K562 (cell line): ENCODE data around the gene PHF24. TPM values are rescaled to one million over a fixed set of nuclear protein-coding genes. Genes with fewer than 3 reads are reported as not detected.

Source experiments
- ATAC-seq: fragments of 200-7000 bp; cut with Tn5 transposase; 3 replicates; pipeline ENCODE4 v1.9.1; 2020; ENCODE audit warnings: moderate library complexity
- BruUV-seq: library from RNA; stranded (reverse); fragments of 400-500 nt; replicated peaks from 2 replicates; lab custom pipeline; 2021; lab: Mats Ljungman, UMichigan
- CTCF ChIA-PET: fragments of 300-600 bp; formaldehyde crosslinking; extraction: SDS; loops from one replicate; lab custom pipeline; 2021; ENCODE audit warnings: low intra/inter-chr PET ratio; lab: Yijun Ruan, JAX
- POLR2A ChIA-PET: fragments of 300-600, 350-650 bp; sonication (Branson Sonifier 250); formaldehyde crosslinking; extraction: SDS; loops from one replicate; lab custom pipeline; 2021; ENCODE audit warnings: antibody characterized with exemption, inconsistent platforms; lab: Yijun Ruan, JAX
- DNase-seq, 4 experiments: peaks; one replicate each; pipeline versions ENCODE4 v3.0.0 to v3.0.0-alpha.2; 2011 to 2018; ENCODE audit warnings: low spot score in 3 of 4, mixed read lengths in 3 of 4; ENCODE audit errors: extremely low read depth in 1 of 4
- FAIRE-seq: peaks from 2 replicates; lab custom pipeline; 2011; peaks lifted over from hg19 to GRCh38; lab: Jason Lieb, UNC
- H2AFZ ChIP-seq: 2 replicates; pipeline ENCODE4 v1.6.0; 2011; ENCODE audit warnings: low read depth, low read length, control low read depth, inconsistent platforms
- H3K27ac ChIP-seq: fragments of 200-600 bp; 3 replicates; pipeline ENCODE4 v1.8.0; 2011; ENCODE audit warnings: low read depth, mild to moderate bottlenecking, control low read depth, inconsistent platforms, low read length, moderate library complexity, mixed read lengths; ENCODE audit errors: extremely low read depth
- H3K27me3 ChIP-seq, 2 experiments: fragments of 300-600 bp in 1 of 2; 2 replicates in 1 of 2; 3 replicates in 1 of 2; pipeline versions ENCODE4 v1.6.0 to v1.8.0; 2011; ENCODE audit warnings: inconsistent platforms in 2 of 2, low read length in 2 of 2, mild to moderate bottlenecking in 1 of 2, mixed read lengths in 1 of 2, moderate library complexity in 1 of 2; ENCODE audit not compliant: control insufficient read depth in 2 of 2, insufficient read depth in 2 of 2
- H3K36me3 ChIP-seq: fragments of 300-600 bp; 3 replicates; pipeline ENCODE4 v1.8.0; 2011; ENCODE audit warnings: mild to moderate bottlenecking, low read length, inconsistent platforms; ENCODE audit not compliant: control insufficient read depth, insufficient read depth
- H3K4me1 ChIP-seq, 2 experiments: fragments of 200-600 bp in 1 of 2; replicated peaks in 1 of 2; 2 replicates in 1 of 2; 3 replicates in 1 of 2; pipeline versions ENCODE4 v1.5.1 to v1.8.0; 2011; ENCODE audit warnings: inconsistent platforms in 2 of 2, low read length in 2 of 2, mild to moderate bottlenecking in 1 of 2, mixed read lengths in 1 of 2, moderate library complexity in 1 of 2; ENCODE audit not compliant: control insufficient read depth in 2 of 2, insufficient read depth in 2 of 2
- H3K4me2 ChIP-seq: 2 replicates; pipeline ENCODE4 v1.6.1; 2011; ENCODE audit warnings: low read length, control low read depth, inconsistent platforms, mixed read lengths; ENCODE audit not compliant: insufficient read depth
- H3K4me3 ChIP-seq: fragments of 200-600 bp; sonication (generic), shearing (Covaris generic); 2 replicates; pipeline ENCODE4 v1.5.1; 2016; ENCODE audit warnings: control low read depth, inconsistent platforms
- H3K79me2 ChIP-seq: fragments of 200-600 bp; 3 replicates; pipeline ENCODE4 v1.8.0; 2011; ENCODE audit warnings: low read length, inconsistent platforms; ENCODE audit not compliant: control insufficient read depth, insufficient read depth
- H3K9ac ChIP-seq, 2 experiments: 2 replicates each; pipeline versions ENCODE4 v1.6.0 to v1.6.1; 2011; ENCODE audit warnings: low read depth in 2 of 2, low read length in 2 of 2, control low read depth in 1 of 2, inconsistent platforms in 1 of 2, mild to moderate bottlenecking in 1 of 2, mixed read lengths in 1 of 2; ENCODE audit not compliant: insufficient read depth in 1 of 2
- H3K9me1 ChIP-seq: one replicate; pipeline ENCODE4 v1.6.0; 2011; ENCODE audit warnings: inconsistent platforms, mild to moderate bottlenecking, low read length, moderate library complexity; ENCODE audit not compliant: control insufficient read depth, insufficient read depth
- H3K9me3 ChIP-seq: replicated peaks from 2 replicates; pipeline ENCODE4 v1.5.1; 2011; ENCODE audit warnings: low read depth, low read length, inconsistent platforms; ENCODE audit not compliant: control insufficient read depth, insufficient read depth
- H4K20me1 ChIP-seq: replicated peaks from 2 replicates; pipeline ENCODE4 v1.6.1; 2011; ENCODE audit warnings: low read length, inconsistent platforms, mixed read lengths; ENCODE audit not compliant: control insufficient read depth, insufficient read depth
- CEBPB ChIP-seq: fragments of 450-650 bp; IDR thresholded peaks from 2 replicates; pipeline ENCODE4 v1.6.1; 2016; ENCODE audit warnings: missing genetic modification characterization, missing compliant biosample characterization
- COPS2 ChIP-seq: fragments of 450-650 bp; conservative IDR thresholded peaks from 2 replicates; pipeline ENCODE4 v1.6.1; 2016; ENCODE audit warnings: mild to moderate bottlenecking, moderate library complexity
- POLR2AphosphoS5 ChIP-seq: IDR thresholded peaks from 2 replicates; pipeline ENCODE4 v1.6.1; 2011; ENCODE audit warnings: mild to moderate bottlenecking, low read depth, low read length, moderate library complexity; ENCODE audit not compliant: control insufficient read depth, insufficient read depth
- SMARCC2 ChIP-seq: fragments of 450-650 bp; IDR thresholded peaks from 2 replicates; pipeline ENCODE4 v1.6.1; 2017; ENCODE audit warnings: antibody characterized with exemption, moderate library complexity, mild to moderate bottlenecking, low read depth
- SMARCE1 ChIP-seq: fragments of 450-650 bp; IDR thresholded peaks from 2 replicates; pipeline ENCODE4 v1.7.1; 2016; ENCODE audit warnings: mild to moderate bottlenecking
- SOX6 ChIP-seq: fragments of 450-650 bp; IDR thresholded peaks from 2 replicates; pipeline ENCODE4 v1.6.1; 2014; ENCODE audit warnings: mild to moderate bottlenecking
- SPI1 ChIP-seq: IDR thresholded peaks from 2 replicates; pipeline ENCODE4 v1.6.1; 2011; ENCODE audit warnings: low read depth, low read length, control low read depth, borderline replicate concordance
- STAT5A ChIP-seq: IDR thresholded peaks from 2 replicates; pipeline ENCODE4 v1.6.1; 2012; ENCODE audit warnings: low read length, inconsistent platforms, borderline replicate concordance
- ZEB2 ChIP-seq: fragments of 450-650 bp; IDR thresholded peaks from 2 replicates; pipeline ENCODE4 v1.6.1; 2016
- WGBS: fragments of 100-300 bp; shearing (Covaris generic); methylation state at CpG from one replicate; pipeline ENCODE4 v1.1.6; 2016; ENCODE audit warnings: low coverage, mixed read lengths; ENCODE audit not compliant: insufficient coverage; ENCODE audit errors: missing lambda C conversion rate; 5-methylcytosine and 5-hydroxymethylcytosine counted together
- in situ Hi-C: fragments of 300-500 bp; cut with MboI; formaldehyde crosslinking; loops from 4 replicates; pipeline ENCODE4 v1.15.0; 2018; ENCODE audit warnings: inconsistent platforms, mixed read lengths
- intact Hi-C: fragments of 100-400 bp; cut with micrococcal nuclease; formaldehyde crosslinking; loops from 2 replicates; pipeline ENCODE4 v1.14.2; 2022
- polyA plus RNA-seq, 8 experiments: library from polyadenylated mRNA; depleted of rRNA in 4 of 8; stranded (reverse) in 5 of 8; unstranded in 3 of 8; fragments of >200 nt; fragmentation: Nextera tagmentation in 2 of 8; fragmentation: Illumina TruSeq in 1 of 8; extraction: Ambion mirVana in 2 of 8; extraction: Trizol in 1 of 8; gene quantifications; 2 replicates each; pipeline versions ENCODE4 v1.2.1 to v1.2.3, GENCODE V29; 2011 to 2014; ENCODE audit warnings: inconsistent platforms in 1 of 8, missing spikeins in 1 of 8
- total RNA-seq, 7 experiments: library from RNA; depleted of rRNA in 6 of 7; stranded (reverse); fragments of >200 nt in 6 of 7; fragmentation: Illumina TruSeq in 2 of 7; extraction: Trizol in 2 of 7; gene quantifications; 2 replicates each; pipeline versions ENCODE4 v1.2.1 to v1.2.3, GENCODE V29; 2011 to 2021; ENCODE audit warnings: low replicate concordance in 1 of 7
- TF ChIP-seq, protein P1 (sequence below): sonication (generic); formaldehyde crosslinking; IDR thresholded peaks from 2 replicates; pipeline ENCODE4 v1.8.0; 2023; ENCODE audit warnings: mild to moderate bottlenecking, missing genetic modification reagents
- TF ChIP-seq, protein P2 (sequence below), 2 experiments: IDR thresholded peaks in 1 of 2; conservative IDR thresholded peaks in 1 of 2; 2 replicates each; pipeline ENCODE4 v1.6.1; 2016; ENCODE audit warnings: low read depth in 2 of 2, mild to moderate bottlenecking in 1 of 2, missing compliant biosample characterization in 1 of 2, missing genetic modification characterization in 1 of 2, moderate library complexity in 1 of 2
- TF ChIP-seq, protein P3 (sequence below): fragments of 450-650 bp; IDR thresholded peaks from 2 replicates; pipeline ENCODE4 v1.6.1; 2016

The PHF24 gene
- total and polyA plus RNA-seq, 9 of the 15 experiments (the other 6 are each of a cell fraction or from before 2014, with no cell fraction given) = 0.01 TPM; not detected in 7

DNA sequence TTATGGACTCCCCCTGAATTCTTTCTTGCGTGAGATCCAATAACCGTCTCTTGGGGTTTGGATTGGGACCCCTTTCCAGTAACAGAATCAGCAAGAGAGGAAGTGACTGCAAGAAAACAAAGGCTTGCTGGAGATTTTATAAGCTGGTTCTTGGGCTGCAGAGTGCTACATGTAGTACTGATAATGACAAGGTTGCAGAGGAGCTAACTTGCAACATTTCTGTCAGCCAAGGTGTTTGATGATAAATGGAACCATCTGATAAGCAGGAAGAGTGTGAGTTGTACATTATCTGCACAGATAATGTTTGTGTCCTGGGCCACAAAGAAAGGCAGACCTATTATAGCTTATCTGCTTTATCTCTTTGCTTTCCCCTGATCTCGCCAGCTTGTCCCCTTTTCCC is 68.6 kb downstream of the PHF24 start:
- CTCF ChIA-PET = no interaction called here
- Histone ChIP-seq H3K9ac (no peak overlapping the region; a peak in 1 of 4 replicates), H3K9me1 (no peaks in the 10 kb centered on the region), H3K4me2 (no peak overlapping the region; the same call in 1 of the 2 replicates), H3K79me2 (no peaks in the 10 kb centered on the region), H2AFZ (peak overlapping the region; percentile 59), H3K4me3 (no peak overlapping the region), H3K36me3 (no peaks in the 10 kb centered on the region; the same call in 2 of the 3 replicates), H3K27ac (peak overlapping the region; percentile 79; the same call in 2 of the 3 replicates), H4K20me1 (no peaks in the 10 kb centered on the region), H3K27me3 (no peaks in the 10 kb centered on the region), H3K4me1 (peaks cover 8 to 28% of the 10 kb centered on the region in 2 experiments; a peak in 4 of 5 replicates), H3K9me3 (no peaks in the 10 kb centered on the region)
- POLR2A ChIA-PET = interaction anchor here (0.6 to 2.0 kb wide), 5 partner anchors 17 to 77 kb away, joined by 3 to 5 read pairs (median 3); no protein-coding TSS in a partner anchor
- 3% methylated on average over 3 of the region's 3 CpGs for WGBS
- intact Hi-C loops = no loop called here
- ATAC-seq (peak; percentile 60), FAIRE-seq (peak; percentile 23), DNase-seq (peak in 2 of 4 experiments; percentile 6 to 45)
- in situ Hi-C loops = no loop called here
- BruUV-seq = no TSS peak
- TF ChIP-seq CEBPB (tag) (0 out of 2 replicates have a peak, but pooled peaks have one; percentile 11), SOX6 (peak; percentile 91), SMARCE1 (peak; percentile 28; the same call in 1 of the 2 replicates), COPS2 (no peak), SMARCC2 (0 out of 2 replicates have a peak, but pooled peaks have one; percentile 37), ZEB2 (peak; percentile 81), POLR2AphosphoS5 (no peak), SPI1 (peak; percentile 77), STAT5A (0 out of 2 replicates have a peak, but pooled peaks have one; percentile 8)
- TF ChIP-seq, protein P1, sequence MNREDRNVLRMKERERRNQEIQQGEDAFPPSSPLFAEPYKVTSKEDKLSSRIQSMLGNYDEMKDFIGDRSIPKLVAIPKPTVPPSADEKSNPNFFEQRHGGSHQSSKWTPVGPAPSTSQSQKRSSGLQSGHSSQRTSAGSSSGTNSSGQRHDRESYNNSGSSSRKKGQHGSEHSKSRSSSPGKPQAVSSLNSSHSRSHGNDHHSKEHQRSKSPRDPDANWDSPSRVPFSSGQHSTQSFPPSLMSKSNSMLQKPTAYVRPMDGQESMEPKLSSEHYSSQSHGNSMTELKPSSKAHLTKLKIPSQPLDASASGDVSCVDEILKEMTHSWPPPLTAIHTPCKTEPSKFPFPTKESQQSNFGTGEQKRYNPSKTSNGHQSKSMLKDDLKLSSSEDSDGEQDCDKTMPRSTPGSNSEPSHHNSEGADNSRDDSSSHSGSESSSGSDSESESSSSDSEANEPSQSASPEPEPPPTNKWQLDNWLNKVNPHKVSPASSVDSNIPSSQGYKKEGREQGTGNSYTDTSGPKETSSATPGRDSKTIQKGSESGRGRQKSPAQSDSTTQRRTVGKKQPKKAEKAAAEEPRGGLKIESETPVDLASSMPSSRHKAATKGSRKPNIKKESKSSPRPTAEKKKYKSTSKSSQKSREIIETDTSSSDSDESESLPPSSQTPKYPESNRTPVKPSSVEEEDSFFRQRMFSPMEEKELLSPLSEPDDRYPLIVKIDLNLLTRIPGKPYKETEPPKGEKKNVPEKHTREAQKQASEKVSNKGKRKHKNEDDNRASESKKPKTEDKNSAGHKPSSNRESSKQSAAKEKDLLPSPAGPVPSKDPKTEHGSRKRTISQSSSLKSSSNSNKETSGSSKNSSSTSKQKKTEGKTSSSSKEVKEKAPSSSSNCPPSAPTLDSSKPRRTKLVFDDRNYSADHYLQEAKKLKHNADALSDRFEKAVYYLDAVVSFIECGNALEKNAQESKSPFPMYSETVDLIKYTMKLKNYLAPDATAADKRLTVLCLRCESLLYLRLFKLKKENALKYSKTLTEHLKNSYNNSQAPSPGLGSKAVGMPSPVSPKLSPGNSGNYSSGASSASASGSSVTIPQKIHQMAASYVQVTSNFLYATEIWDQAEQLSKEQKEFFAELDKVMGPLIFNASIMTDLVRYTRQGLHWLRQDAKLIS (CRISPR knock-in tag) = no peak
- TF ChIP-seq, protein P2, sequence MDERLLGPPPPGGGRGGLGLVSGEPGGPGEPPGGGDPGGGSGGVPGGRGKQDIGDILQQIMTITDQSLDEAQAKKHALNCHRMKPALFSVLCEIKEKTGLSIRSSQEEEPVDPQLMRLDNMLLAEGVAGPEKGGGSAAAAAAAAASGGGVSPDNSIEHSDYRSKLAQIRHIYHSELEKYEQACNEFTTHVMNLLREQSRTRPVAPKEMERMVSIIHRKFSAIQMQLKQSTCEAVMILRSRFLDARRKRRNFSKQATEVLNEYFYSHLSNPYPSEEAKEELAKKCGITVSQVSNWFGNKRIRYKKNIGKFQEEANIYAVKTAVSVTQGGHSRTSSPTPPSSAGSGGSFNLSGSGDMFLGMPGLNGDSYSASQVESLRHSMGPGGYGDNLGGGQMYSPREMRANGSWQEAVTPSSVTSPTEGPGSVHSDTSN (CRISPR knock-in tag; IDR thresholded peaks at IDR 0.05; ENCODE audit: low read depth) = no peak
- TF ChIP-seq, protein P2 (tag; conservative IDR thresholded peaks at IDR 0.05; ENCODE audit: low read depth) = peak; percentile 59; the same call in 1 of the 2 replicates
- TF ChIP-seq, protein P3, sequence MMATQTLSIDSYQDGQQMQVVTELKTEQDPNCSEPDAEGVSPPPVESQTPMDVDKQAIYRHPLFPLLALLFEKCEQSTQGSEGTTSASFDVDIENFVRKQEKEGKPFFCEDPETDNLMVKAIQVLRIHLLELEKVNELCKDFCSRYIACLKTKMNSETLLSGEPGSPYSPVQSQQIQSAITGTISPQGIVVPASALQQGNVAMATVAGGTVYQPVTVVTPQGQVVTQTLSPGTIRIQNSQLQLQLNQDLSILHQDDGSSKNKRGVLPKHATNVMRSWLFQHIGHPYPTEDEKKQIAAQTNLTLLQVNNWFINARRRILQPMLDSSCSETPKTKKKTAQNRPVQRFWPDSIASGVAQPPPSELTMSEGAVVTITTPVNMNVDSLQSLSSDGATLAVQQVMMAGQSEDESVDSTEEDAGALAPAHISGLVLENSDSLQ = peak; percentile 37; the same call in 1 of the 2 replicates
